HCT116 (cell line): ENCODE data around the gene CFAP53.

Source experiments
- CTCF ChIP-seq, 3 experiments: fragments of 200-600 bp in 1 of 3; sonication (generic) in 1 of 3; IDR thresholded peaks in 2 of 3; conservative IDR thresholded peaks in 1 of 3; 2 replicates each; pipeline ENCODE4 v1.5.1; 2012 to 2017; ENCODE audit warnings: low read depth in 2 of 3, low read length in 2 of 3, antibody characterized with exemption in 1 of 3, borderline replicate concordance in 1 of 3, control low read depth in 1 of 3, mild to moderate bottlenecking in 1 of 3, mixed read lengths in 1 of 3, mixed run types in 1 of 3, moderate library complexity in 1 of 3; ENCODE audit not compliant: insufficient read depth in 1 of 3
- POLR2A ChIP-seq: IDR thresholded peaks from 2 replicates; pipeline ENCODE4 v1.7.0; 2011; ENCODE audit warnings: borderline replicate concordance; ENCODE audit not compliant: insufficient read depth, insufficient read length; ENCODE audit errors: extremely low read depth
- REST ChIP-seq: IDR thresholded peaks from 2 replicates; pipeline ENCODE4 v1.6.1; 2012; ENCODE audit warnings: low read depth
- SIN3A ChIP-seq: IDR thresholded peaks from 2 replicates; pipeline ENCODE4 v1.6.1; 2012; ENCODE audit warnings: low read depth
- TCF7L2 ChIP-seq: IDR thresholded peaks from 2 replicates; pipeline ENCODE4 v1.7.0; 2011; ENCODE audit warnings: borderline replicate concordance, inconsistent platforms; ENCODE audit not compliant: insufficient read depth, insufficient read length; ENCODE audit errors: extremely low read depth

GRCh38 chr18:50307400-50307737 lies 41.1 kb upstream of the CFAP53 start:
- TF ChIP-seq REST (no peak), TCF7L2 (no peak), CTCF (IDR thresholded peaks at IDR 0.05 in 2 of 3, conservative IDR thresholded peaks at IDR 0.05 in 1 of 3; ENCODE audit: borderline replicate concordance in 1 of 3, insufficient read depth in 1 of 3, low read depth in 2 of 3, low read length in 2 of 3) (no peak), POLR2A (no peak), SIN3A (no peak)
